Activated gamma-delta T cell treated with Interleukin-2 at 50 U/mL for 16 hours (primary cell): ENCODE data around the gene DSCAM.

Experiments
- DNase-seq: peaks from one replicate; pipeline ENCODE4 v3.0.0-alpha.2; 2020

Gene DSCAM

GRCh38 chr21:40146216-40146837 lies 700.6 kb downstream of the DSCAM start:
- DNase-seq, result no peak

DNA sequence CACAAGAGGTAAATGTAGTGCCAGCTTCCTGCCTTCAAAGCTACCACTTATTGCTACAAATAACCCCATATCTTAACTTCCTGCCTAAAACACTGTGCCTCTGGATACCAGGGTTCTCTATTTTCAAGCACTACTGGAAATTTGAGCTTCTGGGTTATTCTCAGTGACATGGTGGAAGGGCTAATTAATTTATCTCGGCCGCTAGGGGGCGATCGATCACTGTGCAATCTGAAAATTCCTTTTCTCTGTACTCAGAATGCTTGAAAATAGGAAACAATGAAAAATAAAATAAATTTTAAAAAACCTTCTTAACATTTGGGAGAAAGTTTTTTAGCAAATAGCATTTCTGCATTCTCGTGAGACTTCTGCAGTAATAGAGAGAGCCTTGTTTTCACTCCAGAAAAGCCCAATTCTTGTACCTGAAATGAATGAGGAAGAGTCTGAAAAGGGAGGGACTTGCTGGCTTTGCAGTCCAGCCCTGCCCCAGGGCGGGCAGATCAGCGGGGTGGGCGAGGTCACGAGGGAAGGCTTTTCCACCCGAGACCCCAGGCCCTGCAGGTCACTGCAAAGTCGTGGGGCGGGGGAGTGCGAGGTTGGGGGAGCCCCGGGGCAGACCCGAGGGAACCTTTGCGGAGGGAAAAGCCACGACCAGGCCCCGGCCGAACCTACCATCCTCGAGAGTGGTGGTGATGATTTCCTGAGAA lies 703.0 kb downstream of the DSCAM start:
- DNase-seq, result no peak

GRCh38 chr21:40141621-40142020 lies 705.3 kb downstream of the DSCAM start:
- no peak for DNase-seq

GRCh38 chr21:40140675-40141074 lies 706.3 kb downstream of the DSCAM start:
- DNase-seq, result no peak

GRCh38 chr21:40139636-40140035 lies 707.3 kb downstream of the DSCAM start:
- DNase-seq, result no peak

GRCh38 chr21:40136571-40136970 lies 710.4 kb downstream of the DSCAM start:
- DNase-seq, result no peak

- no peak for DNase-seq
Observed at GRCh38 chr21:40134731-40135492, 712.0 kb downstream of the DSCAM start.

DNA sequence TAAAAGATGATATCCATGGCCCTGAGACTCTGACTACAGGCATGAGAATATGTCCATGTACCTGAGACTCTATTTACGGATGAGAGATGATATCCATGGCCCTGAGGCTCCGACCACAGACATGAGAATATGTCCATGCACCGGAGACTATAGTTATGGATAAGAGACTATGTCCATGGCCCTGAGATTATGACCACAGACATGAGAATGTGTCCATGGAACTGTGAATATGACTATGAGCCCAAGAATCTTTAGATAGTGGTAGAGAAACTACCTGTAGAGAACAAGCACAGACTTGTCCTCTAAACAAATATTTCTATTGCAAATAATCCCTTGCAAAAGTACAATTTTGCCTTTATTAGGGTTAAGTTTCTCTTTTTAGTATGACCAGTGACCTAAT lies 716.5 kb downstream of the DSCAM start:
- DNase-seq, result no peak

DNA sequence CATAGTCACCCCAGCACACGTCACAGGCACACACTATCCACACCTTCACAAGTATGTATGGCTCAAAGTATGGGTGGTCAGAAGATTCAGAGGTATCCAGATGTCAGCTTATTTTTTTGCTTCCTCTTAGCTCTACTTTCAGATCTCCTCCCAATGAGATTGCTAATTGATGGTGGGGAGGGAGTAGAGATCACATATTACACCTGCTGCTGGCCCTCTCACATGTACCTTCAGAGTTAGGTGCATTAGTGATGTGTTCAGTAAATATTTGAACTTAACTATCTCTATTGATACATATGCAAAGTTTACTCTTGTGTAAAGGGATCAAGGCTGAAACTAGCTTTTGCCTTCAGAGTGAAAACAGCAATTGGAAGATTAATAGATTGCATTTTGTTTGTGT lies 717.1 kb downstream of the DSCAM start:
- DNase-seq, result no peak

GRCh38 chr21:40128891-40129290 lies 718.1 kb downstream of the DSCAM start:
- no peak for DNase-seq

GRCh38 chr21:40120940-40121575 lies 725.9 kb downstream of the DSCAM start:
- DNase-seq, result no peak

DNA sequence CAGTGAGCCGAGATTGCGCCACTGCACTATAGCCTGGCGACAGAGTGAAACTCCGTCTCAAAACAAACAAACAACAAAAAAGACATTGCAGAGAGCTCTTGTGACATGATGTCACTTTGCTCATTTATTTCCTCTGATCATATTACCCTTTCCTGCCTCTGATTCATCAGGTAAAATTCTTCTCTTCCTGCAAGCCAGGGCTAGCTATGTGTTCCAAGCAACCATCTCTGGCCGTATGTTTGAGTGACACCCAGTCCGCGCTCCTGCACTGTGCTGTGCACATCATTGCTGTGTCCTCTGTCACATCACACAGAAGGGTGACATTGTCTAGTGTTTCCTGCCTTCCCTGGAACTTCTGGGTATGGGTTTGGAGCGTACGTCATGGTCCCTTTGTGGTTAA lies 728.4 kb downstream of the DSCAM start:
- no peak for DNase-seq

- DNase-seq, result no peak
Observed at GRCh38 chr21:40117236-40117635, 729.7 kb downstream of the DSCAM start.

GRCh38 chr21:40115775-40116174 lies 731.2 kb downstream of the DSCAM start:
- no peak for DNase-seq

- no peak for DNase-seq
Observed at GRCh38 chr21:40102682-40103081, 744.3 kb downstream of the DSCAM start.

DNA sequence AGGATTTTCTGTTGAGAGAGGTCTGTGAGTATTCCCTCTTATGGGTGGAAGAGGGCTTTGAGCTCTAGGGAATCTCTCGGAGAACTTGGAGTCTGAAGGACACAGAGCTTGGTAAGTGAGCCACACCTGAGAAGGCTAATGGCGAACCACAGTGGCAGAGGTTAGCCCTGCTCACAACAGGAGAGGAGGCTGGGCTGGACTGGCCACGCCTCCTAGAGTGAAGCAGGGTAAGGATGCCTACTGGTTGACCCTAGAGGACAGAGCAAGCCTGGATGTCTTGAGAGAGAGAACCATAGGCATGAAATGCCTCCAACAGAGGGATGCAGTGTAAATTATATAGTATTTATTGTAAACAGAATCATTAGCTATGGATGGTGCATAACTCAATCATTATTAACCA lies 747.1 kb downstream of the DSCAM start:
- DNase-seq, result no peak

GRCh38 chr21:40095477-40095876 lies 751.5 kb downstream of the DSCAM start:
- DNase-seq, result no peak

DNA sequence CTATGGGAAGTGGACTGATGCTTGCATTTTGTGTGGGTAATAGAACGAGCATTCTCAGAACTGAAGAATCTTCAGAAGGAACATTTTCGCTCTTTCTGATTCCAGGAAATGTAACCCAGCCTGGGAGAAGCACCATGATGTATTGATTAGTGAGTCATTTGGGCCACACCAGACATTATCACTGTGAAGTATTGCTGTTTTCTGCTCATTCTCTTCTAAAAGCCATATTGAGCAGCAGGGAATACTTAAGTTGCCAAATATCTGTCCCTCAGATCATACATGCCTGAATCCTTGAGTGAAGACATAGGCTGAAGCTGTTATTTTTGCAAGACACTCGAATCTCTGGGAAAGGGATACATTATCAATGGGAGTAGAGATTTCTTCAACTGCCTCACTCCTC lies 766.6 kb downstream of the DSCAM start:
- DNase-seq, result no peak

DNA sequence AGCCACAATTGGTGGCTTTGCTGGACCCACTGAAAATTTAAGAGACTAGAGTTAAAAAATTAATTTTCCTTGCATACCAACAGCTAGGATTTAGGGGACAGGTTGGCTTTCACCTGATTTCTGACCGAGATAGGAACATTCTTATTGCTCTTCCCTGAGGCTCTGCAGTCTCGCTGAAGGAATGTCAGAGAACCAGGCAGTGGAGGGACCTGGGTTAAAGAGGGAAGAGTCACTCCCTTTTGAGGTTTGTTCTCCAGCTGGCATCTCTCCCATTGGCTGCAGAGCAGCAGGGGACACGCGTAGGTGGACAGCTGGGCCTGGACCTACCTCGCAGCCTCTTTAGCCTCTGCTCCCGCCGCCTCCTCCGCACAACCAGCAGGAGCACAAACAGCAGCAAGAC lies 772.2 kb downstream of the DSCAM start:
- no peak for DNase-seq

DNA sequence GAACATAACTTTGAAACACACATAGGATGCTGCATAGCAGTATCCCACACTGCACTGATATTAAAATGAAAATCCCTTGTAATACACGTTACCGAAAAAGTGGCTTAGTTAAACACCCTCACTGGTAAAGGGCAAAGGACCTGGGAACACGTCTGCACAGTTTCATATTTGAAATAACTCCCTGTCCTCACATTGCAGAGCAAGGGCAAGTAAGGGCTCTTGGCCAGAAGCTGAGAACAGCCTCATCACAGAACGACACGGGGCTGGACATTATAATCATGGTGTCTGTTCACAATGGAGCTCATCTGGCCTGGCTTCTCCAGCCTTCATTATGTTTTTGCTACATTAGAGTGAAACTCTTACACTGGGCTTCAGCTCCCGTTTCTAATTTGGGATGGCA lies 772.8 kb downstream of the DSCAM start:
- DNase-seq, result no peak

- no peak for DNase-seq
Observed at GRCh38 chr21:40073642-40074041, 773.3 kb downstream of the DSCAM start.

DNA sequence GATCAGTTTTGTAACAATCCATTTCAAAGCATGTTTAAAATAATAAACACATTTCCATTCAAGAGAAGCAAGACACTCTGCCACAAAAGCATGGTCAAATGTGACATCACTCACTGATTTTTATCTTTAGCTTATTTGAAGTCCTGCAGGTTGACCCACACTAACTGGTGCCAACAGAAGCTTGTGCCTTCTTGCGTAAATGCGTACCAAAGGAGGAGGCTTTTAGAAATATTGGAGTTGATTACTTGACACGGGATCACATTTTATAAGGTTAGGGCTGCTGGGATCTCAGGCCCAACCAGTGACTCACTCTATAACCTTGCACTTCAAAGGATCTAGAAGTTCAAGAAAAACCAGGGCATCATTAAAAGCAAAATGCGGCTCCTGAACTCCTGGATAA lies 776.1 kb downstream of the DSCAM start:
- no peak for DNase-seq

GRCh38 chr21:40067751-40068150 lies 779.2 kb downstream of the DSCAM start:
- DNase-seq, result no peak

- no peak for DNase-seq
Observed at GRCh38 chr21:40066221-40066620, 780.7 kb downstream of the DSCAM start.
